Spleen (tissue), 11 donors: ENCODE data around the gene FERMT2. TPM values are rescaled to one million over a fixed set of nuclear protein-coding genes. Genes with fewer than 3 reads are reported as not detected.

Experiments
- DNase-seq: peaks from one replicate; pipeline ENCODE4 v3.0.0-alpha.2; 2020
- H3K27ac ChIP-seq, 8 donors: fragments of 200-600 bp; sonication (generic) in 7 of 8; 1 replicate in 4 of 8; 2 replicates in 4 of 8; pipeline versions ENCODE4 v1.5.0 to v1.8.0; 2016 to 2021; ENCODE audit warnings: inconsistent platforms in 4 of 8, mild to moderate bottlenecking in 4 of 8, moderate library complexity in 1 of 8
- H3K27me3 ChIP-seq, 7 donors: fragments of 200-600 bp; sonication (generic) in 6 of 7; replicated peaks in 1 of 7; 1 replicate in 4 of 7; 2 replicates in 3 of 7; pipeline versions ENCODE4 v1.5.0 to v1.8.0; 2016 to 2021; ENCODE audit warnings: inconsistent platforms in 3 of 7, mild to moderate bottlenecking in 1 of 7
- H3K36me3 ChIP-seq, 6 donors: fragments of 200-600 bp; sonication (generic) in 5 of 6; 1 replicate in 4 of 6; 2 replicates in 2 of 6; pipeline versions ENCODE4 v1.5.0 to v1.8.0; 2016 to 2021; ENCODE audit warnings: inconsistent platforms in 2 of 6
- H3K4me1 ChIP-seq, 6 donors: fragments of 200-600 bp; sonication (generic) in 5 of 6; 1 replicate in 3 of 6; 2 replicates in 3 of 6; pipeline versions ENCODE4 v1.5.0 to v1.8.0; 2016 to 2021; ENCODE audit warnings: inconsistent platforms in 3 of 6
- H3K4me3 ChIP-seq, 8 donors: fragments of 200-600 bp; sonication (generic) in 7 of 8; 1 replicate in 4 of 8; 2 replicates in 4 of 8; pipeline versions ENCODE4 v1.5.0 to v1.8.0; 2016 to 2021; ENCODE audit warnings: inconsistent platforms in 4 of 8, mild to moderate bottlenecking in 4 of 8, moderate library complexity in 2 of 8
- H3K9me3 ChIP-seq, 8 donors: fragments of 200-600 bp; sonication (generic) in 7 of 8; 1 replicate in 4 of 8; 2 replicates in 4 of 8; pipeline versions ENCODE4 v1.5.0 to v1.8.0; 2016 to 2021; ENCODE audit warnings: inconsistent platforms in 4 of 8
- CTCF ChIP-seq, 11 experiments: fragments of 200-600 bp in 7 of 11; fragments of 450-650 bp in 4 of 11; sonication (generic) in 4 of 11; IDR thresholded peaks in 8 of 11; conservative IDR thresholded peaks in 3 of 11; 1 replicate in 7 of 11; 2 replicates in 4 of 11; pipeline versions ENCODE4 v1.4.0 to v1.8.0; 2016 to 2021; ENCODE audit warnings: antibody characterized with exemption in 11 of 11, inconsistent platforms in 4 of 11, mild to moderate bottlenecking in 1 of 11
- POLR2A ChIP-seq, 3 donors: fragments of 450-650 bp; IDR thresholded peaks; one replicate each; pipeline ENCODE4 v1.5.1; 2017; ENCODE audit warnings: antibody characterized with exemption in 3 of 3, mild to moderate bottlenecking in 1 of 3
- POLR2AphosphoS5 ChIP-seq, 3 donors: sonication (generic); formaldehyde crosslinking; IDR thresholded peaks; one replicate each; pipeline ENCODE4 v1.5.1; 2017; ENCODE audit warnings: antibody characterized with exemption in 3 of 3
- WGBS, 5 donors: extraction: QIAGEN DNeasy Blood & Tissue Kit in 3 of 5; methylation state at CpG; one replicate each; pipeline versions ENCODE4 v1.1.5 to v1.1.7; 2013 to 2018; 5-methylcytosine and 5-hydroxymethylcytosine counted together
- intact Hi-C: fragments of 100-400 bp; cut with DNase I; formaldehyde crosslinking; loops from one replicate; pipeline ENCODE4 v1.15.0; 2023; ENCODE audit warnings: low total_unique reads
- polyA plus RNA-seq, 3 donors: library from polyadenylated mRNA; stranded (reverse); fragments of 200-250 nt; gene quantifications; one replicate each; pipeline ENCODE4 v1.2.1, GENCODE V29; 2013
- total RNA-seq, 7 donors: library from RNA; depleted of rRNA in 3 of 7; stranded (reverse); fragments of >200 nt in 3 of 7; fragmentation: NEBNext Ultra II Directional in 4 of 7; extraction: Animal tissue kit (Norgen Biotek cat#: 25700) in 4 of 7; gene quantifications; one replicate each; pipeline versions ENCODE4 v1.1.0 to v1.2.1, GENCODE V29; 2016 to 2021
- donor health status: healthy with polysubstance abuse.
- donor health status: DM: no; HTN: no; CAD: no; lungs with moderate emphysema.
- donor health status: DM: no; HTN: no; CAD: no.
- donor health status: Bipolar disorder and iron deficiency.
- donor health status: healthy.
- donor health status: DM: no; HTN: no; CAD: no.
- donor health status: DM: yes; HTN: yes; CAD: no.

FERMT2 gene
- total and polyA plus RNA-seq, 10 donors, result 10.5 to 94.5 (median 52.7) TPM

- TF ChIP-seq CTCF (IDR thresholded peaks at IDR 0.05 in 8 of 11, conservative IDR thresholded peaks at IDR 0.05 in 3 of 11) (no peak), POLR2AphosphoS5 (IDR thresholded peaks at IDR 0.05) (no peak), POLR2A (IDR thresholded peaks at IDR 0.05) (no peak)
- intact Hi-C loops, result no loop called here
- WGBS, 5 donors, result 90 to 97% (median 94%) methylated on average over 4 of the region's 4 CpGs
- H3K36me3 ChIP-seq, result no peaks in the 10 kb centered on the region
- H3K9me3 ChIP-seq, result no peaks in the 10 kb centered on the region
- no peak overlapping the region for H3K27ac ChIP-seq
- H3K4me1 ChIP-seq, result peaks cover 0 to 28% (median 3%) of the 10 kb centered on the region in 6 donors
- no peaks in the 10 kb centered on the region for H3K27me3 ChIP-seq
- H3K4me3 ChIP-seq, result no peak overlapping the region
- no peak for DNase-seq
Observed at GRCh38 chr14:52929192-52929807, 21.6 kb downstream of the FERMT2 start.

GRCh38 chr14:52926953-52927352 is 23.9 kb downstream of the FERMT2 start:
- no peak overlapping the region for H3K4me3 ChIP-seq
- no peaks in the 10 kb centered on the region for H3K9me3 ChIP-seq
- no peaks in the 10 kb centered on the region for H3K36me3 ChIP-seq
- DNase-seq, result no peak
- no peak overlapping the region for H3K27ac ChIP-seq
- TF ChIP-seq POLR2A (IDR thresholded peaks at IDR 0.05) (no peak), CTCF (IDR thresholded peaks at IDR 0.05 in 8 of 11, conservative IDR thresholded peaks at IDR 0.05 in 3 of 11) (no peak), POLR2AphosphoS5 (IDR thresholded peaks at IDR 0.05) (no peak)
- 80 to 93% (median 85%) methylated on average over 3 of the region's 3 CpGs for WGBS, 5 donors
- H3K27me3 ChIP-seq, result no peaks in the 10 kb centered on the region
- peaks cover 0 to 37% (median 4%) of the 10 kb centered on the region in 6 donors for H3K4me1 ChIP-seq
- intact Hi-C loops, result no loop called here

GRCh38 chr14:52923902-52924575 is 26.8 kb downstream of the FERMT2 start:
- no peaks in the 10 kb centered on the region for H3K36me3 ChIP-seq
- DNase-seq, result no peak
- intact Hi-C loops, result no loop called here

More at GRCh38 chr14:52923902-52924575, 26.8 kb downstream of the FERMT2 start:
- Histone ChIP-seq H3K27me3 (no peaks in the 10 kb centered on the region), H3K9me3 (no peaks in the 10 kb centered on the region), H3K27ac (no peak overlapping the region), H3K4me3 (no peak overlapping the region), H3K4me1 (peaks cover 1 to 41% (median 14%) of the 10 kb centered on the region in 6 donors)
- no peak for TF ChIP-seq POLR2A (IDR thresholded peaks at IDR 0.05)
- TF ChIP-seq POLR2AphosphoS5 (IDR thresholded peaks at IDR 0.05), result no peak
- TF ChIP-seq CTCF (IDR thresholded peaks at IDR 0.05 in 8 of 11, conservative IDR thresholded peaks at IDR 0.05 in 3 of 11), result no peak
- 48 to 96% (median 74%) methylated on average over 3 of the region's 3 CpGs for WGBS, 5 donors
